Pancreas (tissue), 10 donors: Measurements from ENCODE around the gene PPHLN1. TPM values are rescaled to one million over a fixed set of nuclear protein-coding genes. Genes with fewer than 3 reads are reported as not detected.

ENCODE experiments used
- ATAC-seq, 4 donors: fragments of 200-7000 bp; cut with Tn5 transposase; one replicate each; pipeline versions ENCODE4 v1.8.0 to v1.9.1; 2020; ENCODE audit warnings: mild to moderate bottlenecking in 4 of 4, moderate library complexity in 4 of 4
- DNase-seq, 6 donors: peaks; one replicate each; pipeline ENCODE4 v3.0.0-alpha.2; 2020
- FAIRE-seq: peaks from 2 replicates; lab custom pipeline; 2012; peaks lifted over from hg19 to GRCh38; lab: Jason Lieb, UNC
- H3K27ac ChIP-seq, 4 donors: fragments of 200-600 bp; sonication (generic); 1 replicate in 3 of 4; 2 replicates in 1 of 4; pipeline versions ENCODE4 v1.5.0 to v1.8.0; 2020
- H3K27me3 ChIP-seq, 4 donors: fragments of 200-600 bp; one replicate each; pipeline ENCODE4 v1.8.0; 2021
- H3K36me3 ChIP-seq, 3 donors: fragments of 200-600 bp; sonication (generic) in 1 of 3; one replicate each; pipeline versions ENCODE4 v1.5.0 to v1.8.0; 2020 to 2021
- H3K4me1 ChIP-seq, 3 donors: fragments of 200-600 bp; one replicate each; pipeline ENCODE4 v1.8.0; 2021
- H3K4me3 ChIP-seq, 4 donors: fragments of 200-600 bp; sonication (generic) in 2 of 4; one replicate each; pipeline versions ENCODE4 v1.5.0 to v1.8.0; 2020 to 2021
- H3K9me3 ChIP-seq, 4 donors: fragments of 200-600 bp; one replicate each; pipeline ENCODE4 v1.8.0; 2021
- CTCF ChIP-seq, 4 donors: fragments of 200-600 bp; sonication (generic) in 3 of 4; IDR thresholded peaks; one replicate each; pipeline versions ENCODE4 v1.5.0 to v1.8.0; 2021; ENCODE audit warnings: antibody characterized with exemption in 4 of 4
- WGBS, 2 donors: extraction: QIAGEN DNeasy Blood & Tissue Kit; methylation state at CpG; one replicate each; pipeline ENCODE4 v1.1.7; 2013; 5-methylcytosine and 5-hydroxymethylcytosine counted together
- intact Hi-C, 3 donors: fragments of 100-400 bp; cut with DNase I; formaldehyde crosslinking; loops; one replicate each; pipeline versions ENCODE4 v1.11.1 to v1.14.2; 2022
- polyA plus RNA-seq, 2 donors: library from polyadenylated mRNA; stranded (reverse); fragments of 200-250 nt; gene quantifications; one replicate each; pipeline ENCODE4 v1.2.3, GENCODE V29; 2013
- total RNA-seq, 6 donors: library from RNA; stranded (reverse); fragmentation: NEBNext Ultra II Directional in 4 of 6; extraction: Animal tissue kit (Norgen Biotek cat#: 25700) in 4 of 6; gene quantifications; one replicate each; pipeline versions ENCODE4 v1.2.1 to v1.2.4, GENCODE V29; 2021 to 2023
- donor health status: healthy with polysubstance abuse.
- donor health status: DM: no; HTN: no; CAD: no; lungs with moderate emphysema.
- donor health status: DM: no; HTN: no; CAD: no.
- donor health status: control.
- donor health status: control.
- donor health status: Bipolar disorder and iron deficiency.
- donor health status: DM: yes; HTN: yes; CAD: no.
- donor health status: DM: no; HTN: no; CAD: no.
- donor health status: DM: no; HTN: no; CAD: no.
- donor health status: DM: yes; HTN: yes; CAD: no.

PPHLN1 gene
- total and polyA plus RNA-seq, 8 donors: 11.1 to 26.4 (median 15.9) TPM

GRCh38 chr12:42309996-42310395, 16.0 kb upstream of the PPHLN1 start:
- ATAC-seq (no peak), FAIRE-seq (no peak), DNase-seq (no peak)
- Histone ChIP-seq H3K36me3 (peaks cover 0 to 14% (median 3%) of the 10 kb centered on the region in 3 donors), H3K9me3 (no peaks in the 10 kb centered on the region), H3K4me3 (no peak overlapping the region), H3K4me1 (no peaks in the 10 kb centered on the region), H3K27ac (no peak overlapping the region), H3K27me3 (no peaks in the 10 kb centered on the region)
- WGBS, 2 donors: 87 to 89% methylated on average over 6 of the region's 6 CpGs
- intact Hi-C loops: no loop called here
- TF ChIP-seq CTCF (IDR thresholded peaks at IDR 0.05): no peak

GRCh38 chr12:42315108-42315507, 10.9 kb upstream of the PPHLN1 start:
- intact Hi-C loops: no loop called here
- ATAC-seq: no peak
- Histone ChIP-seq H3K4me1 (no peaks in the 10 kb centered on the region), H3K4me3 (no peak overlapping the region), H3K9me3 (no peaks in the 10 kb centered on the region), H3K27ac (no peak overlapping the region), H3K27me3 (no peaks in the 10 kb centered on the region), H3K36me3 (peaks cover 0 to 19% (median 3%) of the 10 kb centered on the region in 3 donors)
- no peak for DNase-seq
- FAIRE-seq: no peak
- TF ChIP-seq CTCF (IDR thresholded peaks at IDR 0.05): no peak
- 88 to 93% methylated on average over 2 of the region's 2 CpGs for WGBS, 2 donors

- ATAC-seq (no peak), DNase-seq (no peak), FAIRE-seq (no peak)
- no peaks in the 10 kb centered on the region for H3K27me3 ChIP-seq
- H3K36me3 ChIP-seq: peaks cover 0 to 5% (median 0%) of the 10 kb centered on the region in 3 donors
- no peak overlapping the region for H3K27ac ChIP-seq
- no peak overlapping the region for H3K4me3 ChIP-seq
- H3K4me1 ChIP-seq: peaks cover 0 to 20% (median 15%) of the 10 kb centered on the region in 3 donors
- TF ChIP-seq CTCF (IDR thresholded peaks at IDR 0.05): no peak
- no peaks in the 10 kb centered on the region for H3K9me3 ChIP-seq
- intact Hi-C loops: no loop called here
Observed at GRCh38 chr12:42320796-42321195, 5.2 kb upstream of the PPHLN1 start.

GRCh38 chr12:42322567-42322966, 3.4 kb upstream of the PPHLN1 start:
- H3K36me3 ChIP-seq: no peaks in the 10 kb centered on the region
- FAIRE-seq (no peak), ATAC-seq (peak; percentile 35 to 68 (median 66)), DNase-seq (peak in 2 of 6 donors; percentile 50 to 57)
- H3K9me3 ChIP-seq: no peaks in the 10 kb centered on the region
- peaks cover 8 to 29% (median 21%) of the 10 kb centered on the region in 3 donors for H3K4me1 ChIP-seq
- H3K27me3 ChIP-seq: no peaks in the 10 kb centered on the region
- TF ChIP-seq CTCF (IDR thresholded peaks at IDR 0.05): no peak
- intact Hi-C loops: no loop called here
- H3K27ac ChIP-seq: no peak overlapping the region
- no peak overlapping the region for H3K4me3 ChIP-seq

- Histone ChIP-seq H3K27ac (peak overlapping the region in 1 of 4 donors; percentile 40), H3K9me3 (no peaks in the 10 kb centered on the region), H3K27me3 (no peaks in the 10 kb centered on the region), H3K36me3 (no peaks in the 10 kb centered on the region), H3K4me3 (no peak overlapping the region), H3K4me1 (peaks cover 10 to 30% (median 27%) of the 10 kb centered on the region in 3 donors)
- ATAC-seq: peak; percentile 40 to 70 (median 52)
- 30 to 33% methylated on average over 6 of the region's 6 CpGs for WGBS, 2 donors
- no peak for FAIRE-seq
- DNase-seq: no peak
- no peak for TF ChIP-seq CTCF (IDR thresholded peaks at IDR 0.05)
- intact Hi-C loops: no loop called here
Observed at GRCh38 chr12:42323856-42324255, 2.1 kb upstream of the PPHLN1 start.
